Adrenal gland (tissue), 12 donors: ENCODE results near the gene ARMC2. TPM values are rescaled to one million over a fixed set of nuclear protein-coding genes. Genes with fewer than 3 reads are reported as not detected.

Experiments
- DNase-seq, 7 donors: peaks; one replicate each; pipeline ENCODE4 v3.0.0-alpha.2; 2019 to 2020
- H3K27ac ChIP-seq, 5 donors: fragments of 200-600 bp; sonication (generic) in 4 of 5; 1 replicate in 3 of 5; 2 replicates in 2 of 5; pipeline versions ENCODE4 v1.5.1 to v1.8.0; 2016 to 2020; ENCODE audit warnings: mild to moderate bottlenecking in 1 of 5
- H3K27me3 ChIP-seq: fragments of 200-600 bp; 2 replicates; pipeline ENCODE4 v1.8.0; 2021
- H3K36me3 ChIP-seq, 2 donors: fragments of 200-600 bp; replicated peaks in 1 of 2; 1 replicate in 1 of 2; 2 replicates in 1 of 2; pipeline versions ENCODE4 v1.5.1 to v1.8.0; 2018 to 2022
- H3K4me1 ChIP-seq, 2 donors: fragments of 200-600 bp; replicated peaks in 1 of 2; 1 replicate in 1 of 2; 2 replicates in 1 of 2; pipeline versions ENCODE4 v1.5.1 to v1.8.0; 2018 to 2021
- H3K4me3 ChIP-seq, 4 donors: fragments of 200-600 bp; sonication (generic) in 3 of 4; one replicate each; pipeline ENCODE4 v1.5.1; 2016 to 2018
- H3K9me3 ChIP-seq, 3 donors: fragments of 200-600 bp; sonication (generic) in 1 of 3; replicated peaks in 1 of 3; 1 replicate in 2 of 3; 2 replicates in 1 of 3; pipeline versions ENCODE4 v1.5.1 to v1.8.0; 2016 to 2021
- POLR2A ChIP-seq, 2 donors: fragments of 450-650 bp; IDR thresholded peaks; one replicate each; pipeline ENCODE4 v1.6.1; 2017; ENCODE audit warnings: antibody characterized with exemption in 2 of 2, mild to moderate bottlenecking in 2 of 2, moderate library complexity in 1 of 2
- WGBS, 4 donors: extraction: QIAGEN DNeasy Blood & Tissue Kit in 2 of 4; methylation state at CpG; one replicate each; pipeline versions ENCODE4 v1.1.5 to v1.1.7; 2013 to 2017; 5-methylcytosine and 5-hydroxymethylcytosine counted together
- intact Hi-C, 2 donors: fragments of 100-400 bp; cut with DNase I; formaldehyde crosslinking; loops; one replicate each; pipeline versions ENCODE4 v1.14.1 to v1.15.0; 2022 to 2023
- polyA plus RNA-seq, 3 donors: library from polyadenylated mRNA; stranded (reverse); fragments of 200-250 nt in 2 of 3; fragments of 350-450 nt in 1 of 3; fragmentation: Illumina TruSeq in 1 of 3; extraction: RNeasy Lipid Tissue Mini Kit (QIAGEN cat#74804) in 1 of 3; gene quantifications; one replicate each; pipeline ENCODE4 v1.2.3, GENCODE V29; 2013 to 2014
- total RNA-seq, 9 donors: library from RNA; depleted of rRNA in 4 of 9; stranded (reverse); fragments of >200 nt in 4 of 9; fragments of 120-200 nt in 1 of 9; fragmentation: NEBNext Ultra II Directional in 1 of 9; extraction: Animal tissue kit (Norgen Biotek cat#: 25700) in 1 of 9; gene quantifications; one replicate each; pipeline versions ENCODE4 v1.1.0 to v1.2.4, GENCODE V29; 2013 to 2023
- TF ChIP-seq, protein P1 (sequence below), 6 experiments: fragments of 450-650 bp in 4 of 6; fragments of 200-600 bp in 2 of 6; sonication (generic) in 1 of 6; IDR thresholded peaks; 1 replicate in 5 of 6; 2 replicates in 1 of 6; pipeline versions ENCODE4 v1.5.1 to v1.8.0; 2016 to 2021; ENCODE audit warnings: antibody characterized with exemption in 6 of 6, mild to moderate bottlenecking in 2 of 6, moderate library complexity in 1 of 6
- donor health status: healthy with polysubstance abuse.
- donor health status: Bipolar disorder and iron deficiency.
- donor health status: DM: yes; HTN: yes; CAD: no.
- donor health status: DM: no; HTN: no; CAD: no.
- donor health status: DM: no; HTN: no; CAD: no.
- donor health status: DM: yes; HTN: yes; CAD: no.

ARMC2 gene
- total and polyA plus RNA-seq, 12 donors = 2.1 to 7.8 (median 6.4) TPM

- Histone ChIP-seq H3K36me3 (no peaks in the 10 kb centered on the region), H3K9me3 (no peaks in the 10 kb centered on the region), H3K4me1 (peaks cover 13 to 28% of the 10 kb centered on the region in 2 donors), H3K27ac (no peak overlapping the region), H3K27me3 (no peaks in the 10 kb centered on the region), H3K4me3 (no peak overlapping the region)
- TF ChIP-seq, protein P1, sequence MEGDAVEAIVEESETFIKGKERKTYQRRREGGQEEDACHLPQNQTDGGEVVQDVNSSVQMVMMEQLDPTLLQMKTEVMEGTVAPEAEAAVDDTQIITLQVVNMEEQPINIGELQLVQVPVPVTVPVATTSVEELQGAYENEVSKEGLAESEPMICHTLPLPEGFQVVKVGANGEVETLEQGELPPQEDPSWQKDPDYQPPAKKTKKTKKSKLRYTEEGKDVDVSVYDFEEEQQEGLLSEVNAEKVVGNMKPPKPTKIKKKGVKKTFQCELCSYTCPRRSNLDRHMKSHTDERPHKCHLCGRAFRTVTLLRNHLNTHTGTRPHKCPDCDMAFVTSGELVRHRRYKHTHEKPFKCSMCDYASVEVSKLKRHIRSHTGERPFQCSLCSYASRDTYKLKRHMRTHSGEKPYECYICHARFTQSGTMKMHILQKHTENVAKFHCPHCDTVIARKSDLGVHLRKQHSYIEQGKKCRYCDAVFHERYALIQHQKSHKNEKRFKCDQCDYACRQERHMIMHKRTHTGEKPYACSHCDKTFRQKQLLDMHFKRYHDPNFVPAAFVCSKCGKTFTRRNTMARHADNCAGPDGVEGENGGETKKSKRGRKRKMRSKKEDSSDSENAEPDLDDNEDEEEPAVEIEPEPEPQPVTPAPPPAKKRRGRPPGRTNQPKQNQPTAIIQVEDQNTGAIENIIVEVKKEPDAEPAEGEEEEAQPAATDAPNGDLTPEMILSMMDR (IDR thresholded peaks at IDR 0.05) = no peak
- WGBS, 4 donors = 94 to 96% (median 95%) methylated on average over 5 of the region's 5 CpGs
- intact Hi-C loops = no loop called here
- DNase-seq = no peak
Measured at GRCh38 chr6:108940741-108941140, 92.5 kb downstream of the ARMC2 start.

DNA sequence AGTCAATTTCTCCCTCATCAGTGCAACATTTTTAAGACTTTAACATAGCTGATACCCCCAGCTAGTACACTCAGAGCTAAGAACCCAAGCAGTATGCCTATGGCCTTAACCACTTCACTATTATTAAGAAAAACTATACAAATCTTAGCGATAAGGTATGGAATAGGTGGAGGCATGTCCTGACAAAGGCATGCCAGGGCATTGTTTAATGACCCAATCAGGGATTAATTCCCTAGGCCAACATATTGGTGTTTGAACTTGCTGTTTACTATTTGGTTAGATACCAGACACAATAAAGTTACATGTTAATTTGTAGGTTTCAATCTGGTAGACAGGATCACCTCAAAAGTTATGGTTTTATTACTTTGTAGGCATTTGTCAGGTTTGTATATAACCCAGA is 93.1 kb downstream of the ARMC2 start:
- TF ChIP-seq POLR2A (IDR thresholded peaks at IDR 0.05) = no peak
- TF ChIP-seq, protein P1 (IDR thresholded peaks at IDR 0.05) = no peak
- H3K4me1 ChIP-seq = peaks cover 19 to 34% of the 10 kb centered on the region in 2 donors
- no peaks in the 10 kb centered on the region for H3K27me3 ChIP-seq
- no peaks in the 10 kb centered on the region for H3K36me3 ChIP-seq
- intact Hi-C loops = no loop called here
- 93 to 100% (median 97%) methylated on average over 1 of the region's 1 CpG for WGBS, 4 donors
- H3K27ac ChIP-seq = no peak overlapping the region
- H3K9me3 ChIP-seq = no peaks in the 10 kb centered on the region
- no peak for DNase-seq
- H3K4me3 ChIP-seq = no peak overlapping the region

GRCh38 chr6:108941859-108942258 is 93.6 kb downstream of the ARMC2 start:
- no peak overlapping the region for H3K27ac ChIP-seq
- H3K4me1 ChIP-seq = peaks cover 25 to 39% of the 10 kb centered on the region in 2 donors
- intact Hi-C loops = no loop called here

GRCh38 chr6:108942556-108943492 is 94.6 kb downstream of the ARMC2 start:
- no peak for TF ChIP-seq POLR2A (IDR thresholded peaks at IDR 0.05)
- TF ChIP-seq, protein P1 (IDR thresholded peaks at IDR 0.05) = peak in 1 of 6 experiments; percentile 6
- WGBS, 4 donors = 48 to 53% (median 50%) methylated on average over 9 of the region's 9 CpGs
- H3K27ac ChIP-seq = peak overlapping the region in 1 of 5 donors; percentile 33
- H3K4me1 ChIP-seq = peaks cover 30 to 49% of the 10 kb centered on the region in 2 donors
- no peaks in the 10 kb centered on the region for H3K9me3 ChIP-seq
- no peaks in the 10 kb centered on the region for H3K27me3 ChIP-seq
- no peaks in the 10 kb centered on the region for H3K36me3 ChIP-seq
- H3K4me3 ChIP-seq = no peak overlapping the region
- intact Hi-C loops = no loop called here
- DNase-seq = no peak

More at GRCh38 chr6:108941859-108942258, 93.6 kb downstream of the ARMC2 start:
- DNase-seq = no peak
- TF ChIP-seq, protein P1 (IDR thresholded peaks at IDR 0.05) = no peak
- no peak for TF ChIP-seq POLR2A (IDR thresholded peaks at IDR 0.05)
- 81 to 86% (median 84%) methylated on average over 2 of the region's 2 CpGs for WGBS, 4 donors
- Histone ChIP-seq H3K4me3 (no peak overlapping the region), H3K27me3 (no peaks in the 10 kb centered on the region), H3K36me3 (no peaks in the 10 kb centered on the region), H3K9me3 (no peaks in the 10 kb centered on the region)
